Activated T-cell treated with anti-CD3 and anti-CD28 coated beads for 48 hours (primary cell): ENCODE data around the gene PPP4R1.

Experiments
- DNase-seq: peaks from one replicate; pipeline ENCODE4 v3.0.0-alpha.2; 2020; ENCODE audit warnings: low read depth

Gene PPP4R1

GRCh38 chr18:9594823-9595596 is 19.3 kb downstream of the PPP4R1 start:
- DNase-seq: no peak

GRCh38 chr18:9587924-9588323 is 26.4 kb downstream of the PPP4R1 start:
- no peak for DNase-seq

GRCh38 chr18:9586814-9587213 is 27.5 kb downstream of the PPP4R1 start:
- no peak for DNase-seq

DNA sequence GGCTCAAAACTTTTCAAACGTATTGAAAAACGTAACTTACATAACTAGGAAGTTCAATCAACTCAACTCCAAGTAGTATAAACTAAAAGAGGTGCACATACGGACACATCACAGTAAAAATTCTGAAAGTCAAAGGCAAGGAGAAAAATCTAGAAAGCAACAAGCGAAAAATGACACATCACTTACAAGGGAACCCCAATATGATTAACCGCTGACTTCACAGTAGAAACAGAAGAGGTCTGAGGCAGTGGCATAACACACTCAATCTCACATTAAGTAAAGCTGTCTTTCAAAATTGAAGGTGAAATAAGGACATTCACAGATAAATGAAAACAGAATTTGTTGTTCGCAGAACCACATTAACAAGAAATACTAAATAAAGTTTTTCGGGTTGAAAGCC is 32.7 kb downstream of the PPP4R1 start:
- DNase-seq: no peak

DNA sequence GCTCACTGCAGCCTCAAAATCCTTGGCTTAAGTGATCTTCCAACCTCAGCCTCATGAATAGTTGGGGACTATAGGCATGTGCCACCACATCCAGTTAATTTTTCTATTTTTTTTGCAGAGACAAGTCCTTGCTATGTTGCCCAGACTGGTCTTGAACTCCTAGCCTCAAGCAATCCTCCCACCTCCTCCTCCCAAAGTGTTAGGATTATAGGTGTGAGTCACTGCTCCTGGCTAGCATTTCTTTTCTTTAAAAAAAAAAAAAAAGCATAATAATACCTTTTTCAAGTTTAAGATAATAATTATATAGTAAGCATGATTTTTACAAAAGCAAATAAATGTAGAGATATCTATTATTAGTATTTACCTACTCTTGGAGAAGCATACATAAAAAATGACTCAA is 36.1 kb downstream of the PPP4R1 start:
- DNase-seq: no peak

DNA sequence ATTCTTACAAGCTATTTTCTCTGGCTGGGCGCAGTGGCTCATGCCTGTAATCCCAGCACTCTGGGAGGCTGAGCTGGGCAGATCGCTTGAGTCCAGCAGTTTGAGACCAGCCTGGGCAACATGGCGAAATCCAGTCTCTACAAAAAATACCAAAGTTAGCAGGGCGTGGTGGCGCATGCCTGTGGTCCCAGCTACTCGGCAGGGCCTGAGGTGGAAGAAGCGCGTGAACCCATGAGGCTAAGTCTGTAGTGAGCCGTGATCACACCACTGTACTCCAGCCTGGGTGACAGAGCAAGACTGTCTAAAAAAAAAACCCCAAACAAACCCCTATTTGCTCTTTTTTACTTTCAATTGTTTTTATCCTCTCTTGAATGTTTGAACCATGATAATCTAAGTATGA is 37.0 kb downstream of the PPP4R1 start:
- no peak for DNase-seq

DNA sequence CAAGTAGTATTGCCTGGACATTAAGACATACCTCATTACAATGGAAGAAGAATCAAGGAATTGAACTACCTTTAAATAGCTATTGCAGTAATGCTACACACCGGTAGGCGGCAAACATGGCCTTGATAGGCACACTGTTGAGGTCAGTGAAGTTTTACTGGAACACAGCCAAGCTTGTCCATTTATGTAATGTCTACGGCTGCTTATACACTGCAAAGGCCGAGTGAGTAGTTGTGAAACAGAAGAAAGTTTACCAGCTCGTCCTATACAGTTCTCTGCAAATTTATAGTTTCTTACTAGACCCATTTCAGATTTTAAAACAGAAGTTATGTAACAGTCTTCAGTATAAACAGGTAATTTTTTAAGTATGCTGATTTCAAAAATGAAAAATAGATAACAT is 38.8 kb downstream of the PPP4R1 start:
- no peak for DNase-seq

DNA sequence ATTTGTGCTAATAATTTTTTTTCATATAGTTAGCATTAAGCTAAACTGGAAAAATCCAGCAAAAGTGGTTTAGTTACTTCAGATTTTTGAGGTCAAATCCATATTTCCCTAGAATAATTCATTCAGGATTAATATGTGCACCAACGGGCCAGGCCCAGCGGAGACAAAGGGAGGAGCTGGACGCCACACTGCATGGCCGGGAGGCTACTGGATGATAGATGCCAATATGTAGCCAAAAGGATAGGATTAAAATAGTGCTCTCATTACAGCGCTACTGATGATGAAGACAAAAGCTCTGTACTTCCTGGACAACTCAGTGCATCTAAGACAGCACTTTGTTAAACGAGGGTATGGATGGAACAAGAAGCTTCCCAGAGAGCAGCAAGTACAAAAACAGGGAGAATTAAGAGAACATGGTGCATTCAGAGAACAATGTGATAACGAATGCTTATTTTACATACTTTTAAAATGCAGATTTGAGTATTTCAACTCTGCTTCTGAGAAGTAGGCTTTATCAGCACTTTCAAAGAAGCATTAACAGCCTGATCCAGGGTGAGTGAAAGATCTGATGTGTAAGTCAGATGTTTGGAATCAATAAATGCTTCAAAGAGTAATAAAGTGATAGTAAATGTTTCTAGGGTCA is 39.8 kb downstream of the PPP4R1 start:
- no peak for DNase-seq

DNA sequence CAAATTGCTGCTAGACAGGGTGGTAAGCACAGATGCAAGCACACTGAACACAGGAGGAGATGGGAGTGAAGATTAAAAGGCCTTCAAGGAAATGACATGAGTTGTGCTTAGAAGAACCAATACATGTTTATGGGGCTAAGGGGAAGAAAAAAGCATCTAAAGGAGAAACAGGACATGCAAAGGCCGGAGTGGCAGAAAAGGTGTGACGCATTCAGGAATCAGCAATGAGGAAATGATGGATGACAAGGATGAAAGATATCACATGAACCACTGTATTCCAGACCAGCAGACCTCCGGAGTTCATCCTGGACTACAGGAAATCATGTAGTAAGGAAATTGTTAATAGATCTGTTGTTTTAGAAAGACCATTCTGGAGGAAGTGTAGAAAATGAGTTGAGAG is 42.8 kb downstream of the PPP4R1 start:
- DNase-seq: no peak

DNA sequence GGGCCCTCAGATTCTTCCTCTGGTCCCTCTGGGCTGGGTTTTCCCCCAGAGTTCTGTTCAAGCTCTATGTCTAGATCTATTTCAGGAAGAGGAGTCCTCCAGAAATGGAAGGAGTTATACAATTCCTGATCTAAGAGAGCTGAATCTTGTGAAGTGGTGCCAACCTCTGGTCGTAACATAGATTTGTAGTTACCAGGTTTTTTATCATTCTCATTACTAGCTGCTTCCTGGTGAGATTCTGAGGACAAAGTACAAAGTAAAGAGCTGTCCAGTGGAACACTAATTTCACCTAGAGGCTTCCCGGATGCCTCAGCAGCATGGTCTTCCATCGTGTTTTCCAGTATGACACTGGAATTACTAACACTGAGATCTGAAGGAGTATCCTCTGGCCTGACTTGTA is 44.1 kb downstream of the PPP4R1 start:
- DNase-seq: no peak

DNA sequence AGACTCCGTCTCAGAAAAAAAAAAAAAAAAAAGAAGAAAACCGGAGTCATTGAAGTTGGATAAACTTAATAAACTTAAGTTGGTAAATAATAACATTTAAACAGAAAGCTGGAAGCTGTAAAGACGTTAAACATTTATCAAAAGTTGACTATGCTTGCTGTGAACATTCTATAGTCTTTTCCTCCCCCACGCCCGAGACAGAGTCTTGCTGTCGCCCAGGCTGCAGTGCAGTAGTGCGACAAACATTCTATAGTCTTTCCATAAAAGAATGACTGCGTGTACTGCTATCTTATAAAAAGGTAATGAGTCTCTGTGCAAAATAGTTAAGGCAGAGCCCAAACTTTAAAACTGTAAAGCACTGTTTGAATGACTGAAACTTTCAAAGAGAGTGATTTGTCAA is 45.2 kb downstream of the PPP4R1 start:
- DNase-seq: no peak

- DNase-seq: no peak
These were observed 46.2 kb downstream of the PPP4R1 start for GRCh38 chr18:9568186-9568585.

DNA sequence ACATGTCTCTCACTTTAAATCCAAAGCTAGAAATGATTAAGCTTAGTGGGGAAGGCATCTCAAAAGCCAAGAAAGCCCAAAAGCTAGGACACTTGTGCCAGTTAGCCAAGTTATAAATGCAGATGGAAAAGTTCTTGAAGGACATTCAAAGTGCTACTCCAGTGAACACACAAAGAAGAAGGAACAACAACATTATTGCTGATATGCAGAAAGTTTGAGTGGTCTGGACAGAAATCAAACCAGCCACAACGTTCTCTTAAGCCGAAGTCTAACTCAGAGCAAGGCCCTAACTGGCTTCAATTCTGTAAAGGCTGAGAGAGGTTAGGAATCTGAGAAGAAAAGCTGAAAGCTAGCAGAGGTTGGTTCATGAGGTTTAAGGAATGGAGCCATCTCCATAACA is 49.0 kb downstream of the PPP4R1 start:
- no peak for DNase-seq

DNA sequence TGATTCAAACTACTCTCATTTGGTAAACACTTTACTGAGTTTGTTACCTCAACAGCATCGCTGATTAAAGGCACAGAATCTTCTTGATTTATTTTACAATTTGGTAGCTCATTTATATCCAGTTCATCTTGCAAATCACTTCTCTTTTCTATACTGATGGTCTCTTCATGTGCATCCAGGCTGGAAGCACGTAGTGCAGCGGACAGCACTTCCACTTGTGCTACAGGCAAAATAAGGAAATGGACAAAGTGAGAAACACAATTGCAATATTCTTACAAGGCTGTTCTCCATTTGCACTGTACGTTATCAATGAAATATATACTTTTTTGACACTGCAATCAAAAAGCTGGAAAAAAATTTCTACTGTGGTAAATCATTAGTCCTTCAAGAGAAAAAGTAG is 51.0 kb downstream of the PPP4R1 start:
- no peak for DNase-seq

- no peak for DNase-seq
These were observed 51.8 kb downstream of the PPP4R1 start for GRCh38 chr18:9562584-9562983.

GRCh38 chr18:9561759-9562158 is 52.6 kb downstream of the PPP4R1 start:
- DNase-seq: no peak

DNA sequence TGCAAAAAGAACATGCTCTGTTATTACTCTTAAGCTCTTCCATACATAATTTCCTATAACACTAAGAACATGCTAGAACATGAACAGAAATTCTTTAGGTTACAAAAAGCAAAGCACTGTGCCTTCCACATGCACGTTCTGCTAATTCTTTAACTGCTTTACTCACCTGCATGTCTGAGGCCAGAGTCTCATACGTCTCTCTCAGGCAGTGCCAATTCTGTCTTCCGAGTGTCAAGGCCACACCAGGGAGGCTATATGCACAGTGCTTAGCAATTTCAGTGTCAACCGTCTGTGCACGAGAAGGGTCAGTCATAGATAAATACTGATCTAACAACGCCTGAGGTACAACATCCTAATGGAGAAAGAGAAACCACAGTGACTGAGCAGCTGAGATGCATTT is 55.1 kb downstream of the PPP4R1 start:
- no peak for DNase-seq

- no peak for DNase-seq
These were observed 55.8 kb downstream of the PPP4R1 start for GRCh38 chr18:9558387-9559064.

DNA sequence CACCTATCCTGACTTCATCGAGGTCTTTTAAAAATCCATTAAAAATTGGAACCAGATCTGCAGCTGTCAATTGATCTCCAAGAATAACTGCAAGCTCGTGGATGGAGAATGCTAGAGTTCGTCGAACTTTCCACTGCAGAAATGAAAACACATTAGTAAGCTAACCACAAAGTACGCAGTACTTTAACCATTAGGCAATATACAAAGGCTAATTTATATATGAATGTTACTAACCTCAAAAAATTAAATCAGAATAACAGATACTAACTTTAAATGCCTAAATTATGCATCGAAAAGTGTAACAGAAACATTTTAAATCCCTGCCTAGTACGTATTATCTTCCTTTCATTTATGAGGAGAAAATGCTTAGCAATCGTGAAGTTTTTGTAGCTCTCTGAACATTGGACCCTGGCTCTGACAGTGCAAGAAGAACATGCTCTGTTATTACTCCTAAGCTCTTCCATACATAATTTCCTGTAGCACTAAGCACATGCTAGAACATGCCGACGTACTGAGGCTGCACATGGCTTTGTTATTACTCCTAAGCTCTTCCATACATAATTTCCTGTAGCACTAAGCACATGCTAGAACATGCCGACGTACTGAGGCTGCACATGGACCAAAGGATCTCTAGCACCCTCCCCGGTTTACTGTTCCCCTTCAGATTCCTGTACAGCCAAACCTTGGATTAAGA is 57.0 kb downstream of the PPP4R1 start:
- DNase-seq: no peak

GRCh38 chr18:9552616-9553015 is 61.7 kb downstream of the PPP4R1 start:
- DNase-seq: no peak

DNA sequence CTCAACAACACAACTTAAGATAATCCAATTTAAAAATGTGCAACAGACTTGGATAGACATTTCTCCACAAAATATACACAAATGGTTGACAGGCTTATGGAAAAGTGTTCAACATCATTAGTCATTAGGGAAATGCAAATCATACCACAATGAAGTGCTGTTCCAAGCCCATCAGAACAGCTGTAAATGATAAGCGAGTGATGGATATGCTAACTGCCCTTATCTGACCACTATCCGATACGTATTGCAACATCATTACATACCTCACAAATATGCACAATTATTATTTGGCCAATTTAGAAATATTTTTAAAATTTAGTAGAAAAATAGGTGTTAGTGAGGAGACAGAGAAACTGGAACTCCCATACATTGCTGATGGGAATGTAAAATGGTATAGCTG is 62.2 kb downstream of the PPP4R1 start:
- no peak for DNase-seq

DNA sequence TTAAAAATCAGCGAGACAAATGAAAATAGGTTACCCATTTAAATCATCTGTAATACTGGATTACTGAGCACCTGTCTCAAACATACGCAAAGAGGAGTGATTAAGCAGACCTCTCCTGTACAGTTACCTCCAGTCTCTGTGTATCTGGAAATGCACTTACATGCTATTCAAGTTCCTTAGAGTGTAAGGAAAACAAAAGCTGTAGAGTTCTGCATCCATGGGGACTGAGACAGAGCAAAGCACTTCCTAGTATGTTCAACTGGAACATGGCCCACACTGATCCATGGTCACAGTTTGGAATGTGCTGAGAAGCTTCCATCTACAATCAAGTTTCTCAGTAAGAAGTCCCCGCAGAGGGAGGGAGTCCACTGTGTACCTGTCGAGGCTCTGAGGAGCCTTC is 63.9 kb downstream of the PPP4R1 start:
- DNase-seq: no peak

- DNase-seq: no peak
These were observed 65.0 kb downstream of the PPP4R1 start for GRCh38 chr18:9549405-9549804.
